NCI-H345 (cell line): ENCODE data around the gene RBBP9.
A peak's percentile ranks its signal among the peaks of the same experiment; 100 is the strongest.
"Not testable (repeated sequence)": the region's sequence is repeated elsewhere in the genome, so short reads cannot be mapped to it uniquely, and the experiment has no call there.

Source experiments
- DNase-seq: peaks from one replicate; lab custom pipeline; 2025; lab: John Stamatoyannopoulos, UW

Gene RBBP9

GRCh38 chr20:18496740-18497592 lies at the start of gene RBBP9:
Gene RBBP9, minus strand, starts transcription at chr20:18497225. Its CDS starts 58 bp downstream, at chr20:18497167.
- DNase-seq = peak; percentile 92

GRCh38 chr20:18545566-18545965 lies 48.5 kb upstream of the RBBP9 start:
- DNase-seq = no peak

GRCh38 chr20:18543932-18544331 lies 46.9 kb upstream of the RBBP9 start:
- peak; percentile 98 for DNase-seq

GRCh38 chr20:18543216-18543615 lies 46.2 kb upstream of the RBBP9 start:
- no peak for DNase-seq

GRCh38 chr20:18541741-18542140 lies 44.7 kb upstream of the RBBP9 start:
- DNase-seq = no peak

GRCh38 chr20:18537651-18538050 lies 40.6 kb upstream of the RBBP9 start:
- DNase-seq = no peak

GRCh38 chr20:18533978-18534644 lies 37.1 kb upstream of the RBBP9 start:
- no peak for DNase-seq

- DNase-seq = no peak
Observed at GRCh38 chr20:18533491-18533890, 36.5 kb upstream of the RBBP9 start.

- DNase-seq = no peak
Observed at GRCh38 chr20:18532626-18533025, 35.6 kb upstream of the RBBP9 start.

- DNase-seq = no peak
Observed at GRCh38 chr20:18529041-18529440, 32.0 kb upstream of the RBBP9 start.

- DNase-seq = no peak
Observed at GRCh38 chr20:18527836-18528235, 30.8 kb upstream of the RBBP9 start.

- DNase-seq = no peak
Observed at GRCh38 chr20:18527339-18527738, 30.3 kb upstream of the RBBP9 start.

GRCh38 chr20:18526761-18527160 lies 29.7 kb upstream of the RBBP9 start:
- DNase-seq = not testable (repeated sequence)

- DNase-seq = no peak
Observed at GRCh38 chr20:18524646-18525045, 27.6 kb upstream of the RBBP9 start.

GRCh38 chr20:18523066-18523465 lies 26.0 kb upstream of the RBBP9 start:
- no peak for DNase-seq

GRCh38 chr20:18522066-18522465 lies 25.0 kb upstream of the RBBP9 start:
- not testable (repeated sequence) for DNase-seq

GRCh38 chr20:18515973-18516372 lies 18.9 kb upstream of the RBBP9 start:
- DNase-seq = no peak

GRCh38 chr20:18514127-18514526 lies 17.1 kb upstream of the RBBP9 start:
- DNase-seq = no peak

- DNase-seq = no peak
Observed at GRCh38 chr20:18513208-18513607, 16.2 kb upstream of the RBBP9 start.

GRCh38 chr20:18511571-18511970 lies 14.5 kb upstream of the RBBP9 start:
- DNase-seq = no peak

GRCh38 chr20:18507218-18508191 lies 10.5 kb upstream of the RBBP9 start, which contains the start of gene SEC23B:
Gene SEC23B, plus strand, starts transcription at chr20:18507940. Its CDS starts 2,896 bp downstream, at chr20:18510836.
- peak; percentile 99 for DNase-seq

GRCh38 chr20:18506744-18507143 lies 9.7 kb upstream of the RBBP9 start:
- no peak for DNase-seq
